ENCODE measurements around the gene NASP.

Gene NASP

DNA sequence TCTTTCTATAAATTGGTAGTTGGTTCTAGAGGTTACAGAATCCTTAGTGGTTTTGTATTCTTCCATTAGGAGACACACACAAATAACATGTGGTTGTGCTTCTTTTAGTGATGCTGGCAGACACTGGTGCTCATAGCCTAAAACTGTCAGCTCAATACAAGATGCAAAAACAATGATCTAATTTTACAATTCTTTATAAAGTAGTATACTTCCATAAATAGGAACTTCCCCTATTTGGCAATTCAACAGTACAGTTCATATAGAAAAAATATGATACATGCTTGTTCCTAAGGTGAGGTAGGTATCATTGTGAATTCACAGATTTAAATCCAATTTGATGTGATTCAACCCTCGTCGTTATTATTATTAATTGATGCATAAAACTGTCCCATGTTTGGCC is 60.8 kb downstream of the NASP start:
- Histone ChIP-seq H3K79me1 (replicated peaks; ENCODE audit: low read length, poor library complexity, severe bottlenecking) (peaks cover 29% of the 10 kb centered on the region), H4K91ac (ENCODE audit: low read length) (no peak overlapping the region), H3K4me3 (ENCODE audit: insufficient read depth in 1 of 2, low read depth in 1 of 2, low read length in 2 of 2) (no peak overlapping the region), H2BK15ac (ENCODE audit: low read depth, poor library complexity, severe bottlenecking) (no peak overlapping the region), H2BK120ac (ENCODE audit: low read depth, low read length) (no peak overlapping the region), H4K8ac (ENCODE audit: low read length) (no peak overlapping the region), H3K27me3 (ENCODE audit: control insufficient read depth in 1 of 2, insufficient read depth in 1 of 2, low read length in 2 of 2) (no peaks in the 10 kb centered on the region), H2BK5ac (ENCODE audit: low read depth, low read length, poor library complexity, severe bottlenecking) (no peak overlapping the region), H3K9ac (ENCODE audit: low read length) (no peak overlapping the region), H2AK5ac (ENCODE audit: low read length, severe bottlenecking) (no peak overlapping the region), H3K9me3 (ENCODE audit: control insufficient read depth, low read length) (no peaks in the 10 kb centered on the region), H3K4me1 (ENCODE audit: control insufficient read depth, insufficient read depth, low read depth, low read length) (no peaks in the 10 kb centered on the region), H2AFZ (ENCODE audit: low read depth, low read length) (no peak overlapping the region), H3K23ac (ENCODE audit: low read length in 2 of 2) (no peak overlapping the region), H3K14ac (ENCODE audit: low read length in 2 of 2) (no peak overlapping the region), H2BK12ac (ENCODE audit: low read length in 2 of 2) (no peak overlapping the region), H3K4me2 (ENCODE audit: low read length, poor library complexity, severe bottlenecking) (no peak overlapping the region), H3K36me3 (ENCODE audit: control insufficient read depth in 1 of 2, insufficient read depth in 2 of 2, low read depth in 1 of 2, low read length in 2 of 2) (peaks cover 31 to 87% of the 10 kb centered on the region in 2 experiments), H3K4ac (ENCODE audit: low read depth in 1 of 2, low read length in 2 of 2) (no peak overlapping the region), H3K18ac (ENCODE audit: low read depth in 1 of 2, low read length in 2 of 2) (no peak overlapping the region), H3K27ac (ENCODE audit: low read length, poor library complexity, severe bottlenecking) (no peak overlapping the region)
- no peak for DNase-seq
- no CpG with 5 or more reads among the region's 2 CpGs for WGBS

DNA sequence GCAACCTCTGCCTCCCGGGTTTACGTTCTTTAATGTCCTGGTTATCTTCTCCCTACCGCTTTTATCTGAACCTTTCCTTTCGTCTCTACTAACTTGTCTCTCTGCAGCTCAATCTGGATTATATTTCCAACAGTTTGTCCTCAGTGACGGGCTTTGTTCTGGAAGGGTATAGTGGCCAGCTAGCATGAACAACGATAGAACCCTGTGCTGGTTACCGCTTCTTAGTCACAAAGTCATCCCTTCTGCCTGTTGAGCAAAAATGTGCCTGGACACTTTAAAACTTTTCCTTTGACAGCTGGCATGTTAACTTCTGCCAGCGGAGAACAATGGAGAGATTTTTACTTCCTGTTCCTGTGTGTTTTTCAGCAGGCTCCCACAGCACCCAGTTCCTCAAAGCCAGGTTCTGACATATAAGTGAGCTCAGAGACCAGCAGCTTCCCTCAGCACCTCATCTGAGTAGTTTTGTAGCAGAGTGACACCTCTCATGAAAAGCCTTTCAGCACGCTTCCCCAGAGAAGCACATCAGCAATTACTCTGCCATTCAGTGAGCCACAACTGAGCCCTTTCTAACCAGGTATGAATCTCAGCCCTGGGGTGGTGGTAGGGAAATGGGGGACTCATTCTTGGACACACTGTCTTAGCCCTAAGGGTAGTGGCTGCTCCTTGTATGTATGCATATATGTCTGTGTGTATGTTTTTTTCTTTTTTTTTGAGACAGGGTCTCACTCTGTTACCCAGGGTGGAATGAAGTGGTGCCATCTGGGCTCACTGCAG is 63.6 kb downstream of the NASP start:
- H4K8ac ChIP-seq (ENCODE audit: low read length) = no peak overlapping the region
- H3K23ac ChIP-seq (ENCODE audit: low read length in 2 of 2) = no peak overlapping the region
- no peak overlapping the region for H3K4me3 ChIP-seq (ENCODE audit: insufficient read depth in 1 of 2, low read depth in 1 of 2, low read length in 2 of 2)
- H3K14ac ChIP-seq (ENCODE audit: low read length in 2 of 2) = no peak overlapping the region
- H2BK12ac ChIP-seq (ENCODE audit: low read length in 2 of 2) = no peak overlapping the region
- H2AFZ ChIP-seq (ENCODE audit: low read depth, low read length) = no peak overlapping the region
- H3K4me1 ChIP-seq (ENCODE audit: control insufficient read depth, insufficient read depth, low read depth, low read length) = no peaks in the 10 kb centered on the region
- no peak overlapping the region for H3K4ac ChIP-seq (ENCODE audit: low read depth in 1 of 2, low read length in 2 of 2)
- H2BK5ac ChIP-seq (ENCODE audit: low read depth, low read length, poor library complexity, severe bottlenecking) = no peak overlapping the region
- no peak overlapping the region for H3K27ac ChIP-seq (ENCODE audit: low read length, poor library complexity, severe bottlenecking)
- peaks cover 28% of the 10 kb centered on the region for H3K79me1 ChIP-seq (replicated peaks; ENCODE audit: low read length, poor library complexity, severe bottlenecking)
- DNase-seq = no peak
- no peak overlapping the region for H2BK120ac ChIP-seq (ENCODE audit: low read depth, low read length)
- peaks cover 23 to 88% of the 10 kb centered on the region in 2 experiments for H3K36me3 ChIP-seq (ENCODE audit: control insufficient read depth in 1 of 2, insufficient read depth in 2 of 2, low read depth in 1 of 2, low read length in 2 of 2)
- H4K91ac ChIP-seq (ENCODE audit: low read length) = no peak overlapping the region
- H3K18ac ChIP-seq (ENCODE audit: low read depth in 1 of 2, low read length in 2 of 2) = no peak overlapping the region
- no peak overlapping the region for H3K9ac ChIP-seq (ENCODE audit: low read length)
- H3K4me2 ChIP-seq (ENCODE audit: low read length, poor library complexity, severe bottlenecking) = no peak overlapping the region
- over 99% methylated on average over 8 of the region's 9 CpGs for WGBS
- no peak overlapping the region for H2BK15ac ChIP-seq (ENCODE audit: low read depth, poor library complexity, severe bottlenecking)
- H3K27me3 ChIP-seq (ENCODE audit: control insufficient read depth in 1 of 2, insufficient read depth in 1 of 2, low read length in 2 of 2) = no peaks in the 10 kb centered on the region
- H3K9me3 ChIP-seq (ENCODE audit: control insufficient read depth, low read length) = no peaks in the 10 kb centered on the region
- H2AK5ac ChIP-seq (ENCODE audit: low read length, severe bottlenecking) = no peak overlapping the region

DNA sequence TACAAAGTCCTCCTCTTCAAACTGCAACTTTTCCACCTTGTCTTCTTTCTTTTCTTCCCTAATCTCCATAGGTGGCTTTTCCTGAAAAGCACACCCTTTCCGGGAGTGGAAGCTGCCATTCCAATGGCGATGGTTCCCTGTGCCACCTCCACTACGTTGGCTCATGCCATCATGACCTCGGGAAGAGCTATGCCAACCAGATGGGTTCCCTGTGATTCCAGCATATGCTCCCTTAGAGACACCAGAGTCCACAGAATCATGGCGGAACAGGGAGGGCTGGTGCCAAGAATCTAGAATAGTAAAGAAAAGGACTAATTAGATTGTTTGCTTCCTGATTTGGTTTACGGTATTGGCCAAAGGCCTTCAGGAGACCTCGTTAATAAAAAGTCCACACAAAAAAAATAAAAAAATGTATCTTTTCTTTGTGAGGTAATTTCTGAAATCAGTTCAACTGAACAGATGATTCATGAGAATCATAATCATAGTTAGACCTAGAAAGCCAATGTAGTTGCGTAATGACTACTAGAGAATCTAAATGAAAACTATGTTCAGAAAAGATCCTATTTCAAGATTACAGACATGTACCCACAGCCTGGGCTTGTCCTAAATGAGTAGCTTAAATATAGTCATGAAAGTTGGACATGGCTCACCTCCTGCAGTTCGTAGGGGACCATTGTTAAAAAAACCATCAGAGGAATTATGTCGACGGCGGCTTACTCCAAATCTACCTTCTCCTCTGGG is 70.9 kb downstream of the NASP start:
- no peak overlapping the region for H4K91ac ChIP-seq (ENCODE audit: low read length)
- WGBS = over 99% methylated on average over 7 of the region's 12 CpGs
- H2BK5ac ChIP-seq (ENCODE audit: low read depth, low read length, poor library complexity, severe bottlenecking) = no peak overlapping the region
- no peaks in the 10 kb centered on the region for H3K9me3 ChIP-seq (ENCODE audit: control insufficient read depth, low read length)
- no peak overlapping the region for H2AFZ ChIP-seq (ENCODE audit: low read depth, low read length)
- no peak overlapping the region for H2AK5ac ChIP-seq (ENCODE audit: low read length, severe bottlenecking)
- H3K9ac ChIP-seq (ENCODE audit: low read length) = no peak overlapping the region
- no peaks in the 10 kb centered on the region for H3K27me3 ChIP-seq (ENCODE audit: control insufficient read depth in 1 of 2, insufficient read depth in 1 of 2, low read length in 2 of 2)
- no peak overlapping the region for H2BK12ac ChIP-seq (ENCODE audit: low read length in 2 of 2)
- no peak overlapping the region for H3K23ac ChIP-seq (ENCODE audit: low read length in 2 of 2)
- DNase-seq = no peak
- H3K4me2 ChIP-seq (ENCODE audit: low read length, poor library complexity, severe bottlenecking) = no peak overlapping the region
- no peak overlapping the region for H2BK120ac ChIP-seq (ENCODE audit: low read depth, low read length)
- no peak overlapping the region for H3K27ac ChIP-seq (ENCODE audit: low read length, poor library complexity, severe bottlenecking)
- peaks cover 49 to 100% of the 10 kb centered on the region in 2 experiments for H3K36me3 ChIP-seq (ENCODE audit: control insufficient read depth in 1 of 2, insufficient read depth in 2 of 2, low read depth in 1 of 2, low read length in 2 of 2)
- no peak overlapping the region for H3K14ac ChIP-seq (ENCODE audit: low read length in 2 of 2)
- H3K18ac ChIP-seq (ENCODE audit: low read depth in 1 of 2, low read length in 2 of 2) = no peak overlapping the region
- no peaks in the 10 kb centered on the region for H3K4me1 ChIP-seq (ENCODE audit: control insufficient read depth, insufficient read depth, low read depth, low read length)
- H3K4me3 ChIP-seq (ENCODE audit: insufficient read depth in 1 of 2, low read depth in 1 of 2, low read length in 2 of 2) = no peak overlapping the region
- no peak overlapping the region for H3K4ac ChIP-seq (ENCODE audit: low read depth in 1 of 2, low read length in 2 of 2)
- no peak overlapping the region for H4K8ac ChIP-seq (ENCODE audit: low read length)
- peaks cover 39% of the 10 kb centered on the region for H3K79me1 ChIP-seq (replicated peaks; ENCODE audit: low read length, poor library complexity, severe bottlenecking)
- no peak overlapping the region for H2BK15ac ChIP-seq (ENCODE audit: low read depth, poor library complexity, severe bottlenecking)

GRCh38 chr1:45656573-45657226 is 72.9 kb downstream of the NASP start:
- no peak overlapping the region for H2BK5ac ChIP-seq (ENCODE audit: low read depth, low read length, poor library complexity, severe bottlenecking)
- H3K4ac ChIP-seq (ENCODE audit: low read depth in 1 of 2, low read length in 2 of 2) = no peak overlapping the region
- H3K4me2 ChIP-seq (ENCODE audit: low read length, poor library complexity, severe bottlenecking) = no peak overlapping the region
- H3K79me1 ChIP-seq (replicated peaks; ENCODE audit: low read length, poor library complexity, severe bottlenecking) = peaks cover 33% of the 10 kb centered on the region
- no peak overlapping the region for H2BK15ac ChIP-seq (ENCODE audit: low read depth, poor library complexity, severe bottlenecking)
- H3K36me3 ChIP-seq (ENCODE audit: control insufficient read depth in 1 of 2, insufficient read depth in 2 of 2, low read depth in 1 of 2, low read length in 2 of 2) = peaks cover 41 to 96% of the 10 kb centered on the region in 2 experiments
- H3K9me3 ChIP-seq (ENCODE audit: control insufficient read depth, low read length) = no peaks in the 10 kb centered on the region
- H3K23ac ChIP-seq (ENCODE audit: low read length in 2 of 2) = no peak overlapping the region
- H3K27me3 ChIP-seq (ENCODE audit: control insufficient read depth in 1 of 2, insufficient read depth in 1 of 2, low read length in 2 of 2) = no peaks in the 10 kb centered on the region
- no peak overlapping the region for H3K27ac ChIP-seq (ENCODE audit: low read length, poor library complexity, severe bottlenecking)
- no peak overlapping the region for H2BK120ac ChIP-seq (ENCODE audit: low read depth, low read length)
- no peak overlapping the region for H3K9ac ChIP-seq (ENCODE audit: low read length)
- no peak overlapping the region for H4K8ac ChIP-seq (ENCODE audit: low read length)
- no peaks in the 10 kb centered on the region for H3K4me1 ChIP-seq (ENCODE audit: control insufficient read depth, insufficient read depth, low read depth, low read length)
- H2BK12ac ChIP-seq (ENCODE audit: low read length in 2 of 2) = no peak overlapping the region
- H3K14ac ChIP-seq (ENCODE audit: low read length in 2 of 2) = no peak overlapping the region
- no peak overlapping the region for H3K4me3 ChIP-seq (ENCODE audit: insufficient read depth in 1 of 2, low read depth in 1 of 2, low read length in 2 of 2)
- no peak for DNase-seq
- H2AK5ac ChIP-seq (ENCODE audit: low read length, severe bottlenecking) = no peak overlapping the region
- H4K91ac ChIP-seq (ENCODE audit: low read length) = no peak overlapping the region
- H2AFZ ChIP-seq (ENCODE audit: low read depth, low read length) = no peak overlapping the region
- 100% methylated on average over 1 of the region's 3 CpGs for WGBS
- H3K18ac ChIP-seq (ENCODE audit: low read depth in 1 of 2, low read length in 2 of 2) = no peak overlapping the region
